HepG2 (cell line): ENCODE results near the gene RNF5. TPM values are rescaled to one million over a fixed set of nuclear protein-coding genes. Genes with fewer than 3 reads are reported as not detected.

Experiments
- ATAC-seq: fragments of 200-7000 bp; cut with Tn5 transposase; 3 replicates; pipeline ENCODE4 v1.9.1; 2020; ENCODE audit warnings: mild to moderate bottlenecking, moderate library complexity
- BruUV-seq: library from RNA; stranded (reverse); fragments of 400-500 nt; replicated peaks from 2 replicates; lab custom pipeline; 2021; lab: Mats Ljungman, UMichigan
- CTCF ChIA-PET: fragments of 300-600 bp; formaldehyde crosslinking; extraction: SDS; loops from one replicate; lab custom pipeline; 2021; ENCODE audit warnings: low total read pairs, inconsistent platforms, low intra/inter-chr PET ratio; lab: Yijun Ruan, JAX
- POLR2A ChIA-PET: fragments of 350-600 bp; sonication (Branson Sonifier 250); formaldehyde crosslinking; loops from one replicate; lab custom pipeline; 2020; ENCODE audit warnings: antibody characterized with exemption, inconsistent platforms; lab: Yijun Ruan, JAX
- DNase-seq: peaks from one replicate; pipeline ENCODE4 v3.0.0-alpha.2; 2015; ENCODE audit warnings: low spot score
- FAIRE-seq: peaks from 3 replicates; lab custom pipeline; 2011; peaks lifted over from hg19 to GRCh38; lab: Jason Lieb, UNC
- H2AFZ ChIP-seq: one replicate; pipeline ENCODE4 v1.6.1; 2011; ENCODE audit warnings: low read length, inconsistent platforms
- H3K27ac ChIP-seq: fragments of 300-600 bp; 3 replicates; pipeline ENCODE4 v1.8.0; 2011; ENCODE audit warnings: mixed run types, mild to moderate bottlenecking, mixed read lengths, low read length, inconsistent platforms; ENCODE audit not compliant: insufficient read depth; ENCODE audit errors: extremely low read length
- H3K27me3 ChIP-seq, 2 experiments: fragments of 200-600 bp in 1 of 2; 2 replicates in 1 of 2; 3 replicates in 1 of 2; pipeline versions ENCODE4 v1.6.0 to v1.8.0; 2011; ENCODE audit warnings: low read length in 2 of 2, mild to moderate bottlenecking in 2 of 2, moderate library complexity in 2 of 2, inconsistent platforms in 1 of 2; ENCODE audit not compliant: insufficient read depth in 2 of 2, control insufficient read depth in 1 of 2
- H3K36me3 ChIP-seq, 2 experiments: fragments of 200-600 bp in 1 of 2; replicated peaks in 1 of 2; 2 replicates in 1 of 2; 3 replicates in 1 of 2; pipeline versions ENCODE4 v1.5.1 to v1.8.0; 2011; ENCODE audit warnings: low read length in 2 of 2, inconsistent platforms in 1 of 2; ENCODE audit not compliant: insufficient read depth in 2 of 2, control insufficient read depth in 1 of 2
- H3K4me1 ChIP-seq: 2 replicates; pipeline ENCODE4 v1.5.1; 2012; ENCODE audit warnings: low read length, inconsistent platforms; ENCODE audit not compliant: insufficient read depth
- H3K4me2 ChIP-seq: 2 replicates; pipeline ENCODE4 v1.6.0; 2011; ENCODE audit warnings: low read depth, low read length, inconsistent platforms
- H3K4me3 ChIP-seq, 3 experiments: fragments of 200-600 bp in 1 of 3; sonication (generic), shearing (Covaris generic) in 1 of 3; replicated peaks in 1 of 3; 2 replicates each; pipeline ENCODE4 v1.5.1; 2011 to 2016; ENCODE audit warnings: low read length in 3 of 3, inconsistent platforms in 2 of 3, low read depth in 2 of 3, mild to moderate bottlenecking in 2 of 3, control low read depth in 1 of 3, mixed read lengths in 1 of 3; ENCODE audit not compliant: insufficient read depth in 1 of 3
- H3K79me2 ChIP-seq: one replicate; pipeline ENCODE4 v1.6.1; 2011; ENCODE audit warnings: low read length, inconsistent platforms; ENCODE audit not compliant: insufficient read depth
- H3K9ac ChIP-seq: 2 replicates; pipeline ENCODE4 v1.6.0; 2011; ENCODE audit warnings: mild to moderate bottlenecking, low read depth, low read length, inconsistent platforms; ENCODE audit not compliant: insufficient read depth
- H3K9me3 ChIP-seq: 2 replicates; pipeline ENCODE4 v1.5.1; 2012; ENCODE audit warnings: mild to moderate bottlenecking, low read length
- H4K20me1 ChIP-seq: 2 replicates; pipeline ENCODE4 v1.6.0; 2011; ENCODE audit warnings: inconsistent platforms, mild to moderate bottlenecking, low read length, moderate library complexity; ENCODE audit not compliant: insufficient read depth
- AKNA ChIP-seq: sonication (generic); formaldehyde crosslinking; IDR thresholded peaks from 2 replicates; pipeline ENCODE4 v1.4.0; 2020; ENCODE audit warnings: missing genetic modification reagents, borderline replicate concordance
- CSRNP2 ChIP-seq: sonication (generic); formaldehyde crosslinking; conservative IDR thresholded peaks from 2 replicates; pipeline ENCODE4 v1.8.0; 2022; ENCODE audit warnings: low read depth, missing genetic modification reagents
- FLYWCH1 ChIP-seq: sonication (generic); formaldehyde crosslinking; IDR thresholded peaks from 2 replicates; pipeline ENCODE4 v1.8.1; 2023; ENCODE audit warnings: mild to moderate bottlenecking, missing genetic modification reagents
- HDAC1 ChIP-seq: sonication (generic); formaldehyde crosslinking; IDR thresholded peaks from 2 replicates; pipeline ENCODE4 v1.5.1; 2020; ENCODE audit warnings: mild to moderate bottlenecking, missing genetic modification reagents
- MED13 ChIP-seq: sonication (generic); formaldehyde crosslinking; IDR thresholded peaks from 2 replicates; pipeline ENCODE4 v1.5.0; 2020; ENCODE audit warnings: missing genetic modification reagents
- MXI1 ChIP-seq: IDR thresholded peaks from 3 replicates; pipeline ENCODE4 v1.6.1; 2012; ENCODE audit warnings: low read depth, low read length, inconsistent platforms, borderline replicate concordance
- NFKBIZ ChIP-seq: IDR thresholded peaks from 2 replicates; pipeline ENCODE4 v1.6.1; 2018; ENCODE audit warnings: missing genetic modification reagents, missing compliant biosample characterization
- SOX13 ChIP-seq, 3 experiments: fragments of 450-650 bp in 1 of 3; sonication (generic) in 1 of 3; formaldehyde crosslinking in 1 of 3; IDR thresholded peaks in 2 of 3; conservative IDR thresholded peaks in 1 of 3; 2 replicates each; pipeline versions ENCODE4 v1.5.0 to v1.6.1; 2016 to 2020; ENCODE audit warnings: antibody characterized with exemption in 1 of 3, mild to moderate bottlenecking in 1 of 3, missing compliant biosample characterization in 1 of 3, missing genetic modification reagents in 1 of 3, moderate library complexity in 1 of 3
- SRSF1 ChIP-seq: fragments of 200-400 bp; formaldehyde crosslinking; optimal IDR thresholded peaks from 2 replicates; pipeline ENCODE3; 2017; ENCODE audit warnings: mild to moderate bottlenecking, low read depth, low read length, moderate library complexity
- ZBTB8A ChIP-seq: sonication (generic); formaldehyde crosslinking; IDR thresholded peaks from 2 replicates; pipeline ENCODE4 v1.4.0; 2020; ENCODE audit warnings: mild to moderate bottlenecking, low read depth, missing genetic modification reagents, borderline replicate concordance
- ZNF772 ChIP-seq: sonication (generic); formaldehyde crosslinking; IDR thresholded peaks from 2 replicates; pipeline ENCODE4 v1.5.0; 2020; ENCODE audit warnings: mild to moderate bottlenecking, missing genetic modification reagents
- ZNF780A ChIP-seq: sonication (generic); formaldehyde crosslinking; IDR thresholded peaks from 2 replicates; pipeline ENCODE4 v1.8.0; 2022; ENCODE audit warnings: mild to moderate bottlenecking, missing genetic modification reagents, moderate library complexity
- WGBS: methylation state at CpG from one replicate; pipeline ENCODE4 v1.1.6; 2017; ENCODE audit warnings: low lambda C conversion rate; 5-methylcytosine and 5-hydroxymethylcytosine counted together
- in situ Hi-C: cut with HindIII; loops from 2 replicates; pipeline ENCODE4 v1.10.0; 2017; ENCODE audit warnings: low pct_unique_long_range_greater_than_20kb; ENCODE audit not compliant: extremely low pct_ligation_motif_present
- intact Hi-C: fragments of 100-400 bp; cut with micrococcal nuclease; formaldehyde crosslinking; loops from one replicate; pipeline ENCODE4 v1.10.0; 2022; ENCODE audit not compliant: unreplicated experiment
- polyA plus RNA-seq, 8 experiments: library from polyadenylated mRNA; depleted of rRNA in 3 of 8; stranded (reverse) in 7 of 8; unstranded in 1 of 8; fragments of >200 nt; fragmentation: Illumina TruSeq in 4 of 8; extraction: Trizol in 4 of 8; gene quantifications; 2 replicates each; pipeline versions ENCODE4 v1.2.1 to v1.2.3, GENCODE V29; 2011 to 2016; ENCODE audit warnings: low read depth in 4 of 8, missing spikeins in 1 of 8, mixed read lengths in 1 of 8; ENCODE audit not compliant: insufficient read depth in 1 of 8
- total RNA-seq, 5 experiments: library from RNA; depleted of rRNA; stranded (reverse); fragments of >200 nt; fragmentation: Illumina TruSeq; extraction: Trizol; gene quantifications; 2 replicates each; pipeline ENCODE4 v1.2.3, GENCODE V29; 2016; ENCODE audit warnings: low read depth in 1 of 5

RNF5 gene
- total and polyA plus RNA-seq, 2 of the 13 experiments (the other 11 are each of a cell fraction or from before 2014, with no cell fraction given): 98.0 to 131 TPM

DNA sequence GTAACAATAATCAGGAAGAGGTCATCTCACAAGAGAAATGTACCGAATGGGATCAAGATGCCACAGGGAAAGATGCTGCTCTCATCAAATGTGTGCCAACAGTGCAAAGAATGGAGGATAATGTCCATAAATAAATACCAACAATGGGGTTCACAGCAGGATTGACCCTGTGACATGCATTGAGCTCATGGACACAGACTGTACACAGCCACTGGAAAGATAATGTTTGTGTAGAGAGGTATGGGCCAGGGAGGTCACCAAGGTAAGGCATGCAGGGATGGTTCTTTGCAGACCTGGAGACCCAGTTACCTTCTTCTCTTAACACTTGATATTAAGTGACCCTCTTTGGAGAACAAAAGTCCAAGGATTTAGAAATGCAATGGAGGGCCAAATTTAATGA, 3.8 kb upstream of the RNF5 start (continued):
- no peak for TF ChIP-seq CSRNP2 (CRISPR knock-in tag)
- no peak for TF ChIP-seq FLYWCH1 (CRISPR knock-in tag)
- no peak for TF ChIP-seq ZNF780A (CRISPR knock-in tag)
- TF ChIP-seq SOX13 (IDR thresholded peaks at IDR 0.05): no peak
- peak in 1 of 2 experiments; percentile 77; a peak in 2 of 4 replicates for TF ChIP-seq SOX13 (CRISPR knock-in tag; conservative IDR thresholded peaks at IDR 0.05 in 1 of 2, IDR thresholded peaks at IDR 0.05 in 1 of 2)
- TF ChIP-seq, all 625 proteins: peak for 14

- DNase-seq (no peak), ATAC-seq (no peak), FAIRE-seq (no peak)
- no peaks in the 10 kb centered on the region for H4K20me1 ChIP-seq
- peak overlapping the region; percentile 96 to 98 (median 98) for H3K4me3 ChIP-seq
- peak overlapping the region; percentile 55 for H3K27ac ChIP-seq
- peaks cover 53% of the 10 kb centered on the region for H3K79me2 ChIP-seq
- 5% methylated on average over 2 of the region's 2 CpGs for WGBS
- in situ Hi-C loops: no loop called here
- intact Hi-C loops: loop anchor here (5.0 kb wide), 1 partner anchor 1092 kb away; no protein-coding TSS in a partner anchor
- H2AFZ ChIP-seq: no peak overlapping the region
- peak overlapping the region; percentile 88 for H3K4me2 ChIP-seq
- ChIA-PET CTCF (no interaction called here), POLR2A (no interaction called here)
- no peaks in the 10 kb centered on the region; a peak in 1 of 5 replicates for H3K27me3 ChIP-seq
- peak overlapping the region; percentile 92 for H3K9ac ChIP-seq
- H3K36me3 ChIP-seq: peaks cover 9 to 19% of the 10 kb centered on the region in 2 experiments; a peak in 4 of 5 replicates
- peaks cover 60% of the 10 kb centered on the region for H3K4me1 ChIP-seq
- BruUV-seq: TSS peak; percentile 53
- H3K9me3 ChIP-seq: no peaks in the 10 kb centered on the region
- TF ChIP-seq SRSF1 (no peak), NFKBIZ (CRISPR knock-in tag) (no peak), ZBTB8A (CRISPR knock-in tag) (0 out of 2 replicates have a peak, but pooled peaks have one; percentile 11), ZNF772 (CRISPR knock-in tag) (peak; percentile 59; the same call in 1 of the 2 replicates), HDAC1 (CRISPR knock-in tag) (no peak), AKNA (CRISPR knock-in tag) (no peak), MED13 (no peak), MXI1 (no peak)
Observed at GRCh38 chr6:32175322-32175710, 2.9 kb upstream of the RNF5 start.
